Measurements from ENCODE around the gene CKAP2L. TPM values are rescaled to one million over a fixed set of nuclear protein-coding genes. Genes with fewer than 3 reads are reported as not detected.

CKAP2L gene
- total RNA-seq, 4 donors from 2014 or later, result 0.13 to 0.29 (median 0.22) TPM; not detected in 1

GRCh38 chr2:112699984-112700667, 64.3 kb downstream of the CKAP2L start:
- WGBS, 2 donors, result 81 to 82% methylated on average over 3 of the region's 3 CpGs
- H3K4me3 ChIP-seq (replicated peaks in 1 of 3), result no peak overlapping the region
- intact Hi-C loops (cut with DNase I), result no loop called here

GRCh38 chr2:112698834-112699515, 65.4 kb downstream of the CKAP2L start:
- H3K9me3 ChIP-seq, result no peaks in the 10 kb centered on the region
- intact Hi-C loops (cut with DNase I), result no loop called here
- TF ChIP-seq CTCF (IDR thresholded peaks at IDR 0.05), result no peak
- TF ChIP-seq POLR2A (IDR thresholded peaks at IDR 0.05), result no peak
- no peaks in the 10 kb centered on the region for H3K27me3 ChIP-seq
- no peak overlapping the region for H3K4me3 ChIP-seq (replicated peaks in 1 of 3)
- DNase-seq, result no peak
- 89 to 91% methylated on average over 3 of the region's 3 CpGs for WGBS, 2 donors
- H3K4me1 ChIP-seq, result no peaks in the 10 kb centered on the region
- no peaks in the 10 kb centered on the region for H3K36me3 ChIP-seq
- no peak overlapping the region for H3K27ac ChIP-seq

More at GRCh38 chr2:112699984-112700667, 64.3 kb downstream of the CKAP2L start:
- H3K9me3 ChIP-seq, result no peaks in the 10 kb centered on the region
- no peak for DNase-seq
- H3K27ac ChIP-seq, result no peak overlapping the region
- no peaks in the 10 kb centered on the region for H3K4me1 ChIP-seq
- H3K27me3 ChIP-seq, result no peaks in the 10 kb centered on the region
- H3K36me3 ChIP-seq, result no peaks in the 10 kb centered on the region
- TF ChIP-seq POLR2A (IDR thresholded peaks at IDR 0.05) (no peak), CTCF (IDR thresholded peaks at IDR 0.05) (no peak)

- peaks cover 0 to 4% of the 10 kb centered on the region in 2 donors for H3K4me1 ChIP-seq
- no peak overlapping the region for H3K27ac ChIP-seq
Measured at GRCh38 chr2:112694182-112694581, 70.2 kb downstream of the CKAP2L start.

GRCh38 chr2:112693596-112693995, 70.8 kb downstream of the CKAP2L start:
- intact Hi-C loops (cut with DNase I), result no loop called here
- TF ChIP-seq CTCF (IDR thresholded peaks at IDR 0.05), result no peak
- TF ChIP-seq POLR2A (IDR thresholded peaks at IDR 0.05), result no peak
- no peak overlapping the region for H3K4me3 ChIP-seq (replicated peaks in 1 of 3)
- WGBS, 2 donors, result 82 to 88% methylated on average over 9 of the region's 9 CpGs
- peaks cover 0 to 4% of the 10 kb centered on the region in 2 donors for H3K4me1 ChIP-seq
- no peaks in the 10 kb centered on the region for H3K36me3 ChIP-seq
- H3K27me3 ChIP-seq, result no peaks in the 10 kb centered on the region
- DNase-seq, result no peak
- H3K9me3 ChIP-seq, result no peaks in the 10 kb centered on the region
- no peak overlapping the region for H3K27ac ChIP-seq

More at GRCh38 chr2:112694182-112694581, 70.2 kb downstream of the CKAP2L start:
- H3K36me3 ChIP-seq, result no peaks in the 10 kb centered on the region
- no peaks in the 10 kb centered on the region for H3K9me3 ChIP-seq
- TF ChIP-seq POLR2A (IDR thresholded peaks at IDR 0.05) (no peak), CTCF (IDR thresholded peaks at IDR 0.05) (no peak)
- 93 to 96% methylated on average over 11 of the region's 12 CpGs for WGBS, 2 donors
- DNase-seq, result no peak
- H3K27me3 ChIP-seq, result no peaks in the 10 kb centered on the region
- H3K4me3 ChIP-seq (replicated peaks in 1 of 3), result no peak overlapping the region
- intact Hi-C loops (cut with DNase I), result no loop called here

- intact Hi-C loops (cut with DNase I), result no loop called here
- 89 to 94% methylated on average over 1 of the region's 1 CpG for WGBS, 2 donors
- H3K4me1 ChIP-seq, result peaks cover 0 to 4% of the 10 kb centered on the region in 2 donors
- TF ChIP-seq CTCF (IDR thresholded peaks at IDR 0.05) (no peak), POLR2A (IDR thresholded peaks at IDR 0.05) (no peak)
- no peaks in the 10 kb centered on the region for H3K9me3 ChIP-seq
- H3K27me3 ChIP-seq, result no peaks in the 10 kb centered on the region
- no peaks in the 10 kb centered on the region for H3K36me3 ChIP-seq
- no peak overlapping the region for H3K4me3 ChIP-seq (replicated peaks in 1 of 3)
- no peak for DNase-seq
- no peak overlapping the region for H3K27ac ChIP-seq
Measured at GRCh38 chr2:112692918-112693317, 71.5 kb downstream of the CKAP2L start.

Measured in thyroid gland (tissue), 4 donors.